ENCODE results near the gene GALNT18. TPM values are rescaled to one million over a fixed set of nuclear protein-coding genes. Genes with fewer than 3 reads are reported as not detected.

GALNT18 gene
- total and polyA plus RNA-seq, 2 experiments from 2014 or later = 4.3 to 10.8 TPM

DNA sequence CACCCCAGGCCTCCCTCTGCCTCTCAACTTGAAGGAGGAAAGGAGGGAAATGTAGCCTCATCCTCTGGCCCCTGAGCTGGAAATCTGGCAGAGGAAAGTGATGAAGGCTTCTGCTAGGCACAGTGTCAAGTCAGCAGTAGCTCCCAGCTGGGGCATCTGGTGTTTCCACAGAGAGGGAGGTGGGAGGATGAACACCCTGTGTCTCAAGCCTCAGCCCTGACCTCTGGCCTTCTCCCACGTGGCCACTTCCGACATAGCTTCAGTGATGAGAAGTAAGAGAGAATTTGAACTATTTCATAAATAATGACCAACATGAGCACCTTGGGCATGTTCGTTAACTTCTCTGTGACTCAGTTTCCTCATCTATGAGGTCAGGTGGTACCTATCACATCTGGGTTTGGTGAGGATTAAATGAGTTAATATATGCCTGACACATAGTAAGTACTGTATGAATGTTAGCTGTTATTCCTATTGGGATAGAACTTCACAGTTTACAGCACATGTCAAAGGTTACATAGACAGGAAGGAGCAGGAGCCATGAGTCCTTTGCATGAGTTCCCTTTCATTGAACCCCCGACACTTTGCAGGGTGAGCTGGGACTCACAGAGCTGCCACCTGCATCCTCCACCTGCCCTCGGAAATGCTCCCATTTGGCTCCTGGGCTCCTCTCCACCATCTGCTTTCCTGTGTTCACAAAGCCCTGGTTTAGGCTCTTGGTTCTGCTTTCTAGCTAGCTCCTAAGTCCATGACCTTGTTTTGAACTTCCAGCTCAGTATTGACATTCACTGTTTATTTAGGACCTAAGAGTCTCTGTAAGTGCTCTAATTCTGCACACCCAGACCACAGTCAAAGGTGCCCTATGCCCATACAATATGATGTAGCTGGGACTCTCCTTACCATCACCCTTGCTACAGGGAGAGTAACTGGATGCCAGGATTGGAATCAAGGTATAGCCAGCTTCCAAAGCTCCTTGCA, 330.5 kb downstream of the GALNT18 start:
- no peaks in the 10 kb centered on the region for H3K79me2 ChIP-seq (replicated peaks; ENCODE audit: insufficient read depth)
- DNase-seq (ENCODE audit: low spot score) (no peak), ATAC-seq (no peak)
- no peak overlapping the region for H3K27ac ChIP-seq (ENCODE audit: low read depth)
- no peaks in the 10 kb centered on the region for H3K36me3 ChIP-seq (ENCODE audit: insufficient read depth)
- no peak overlapping the region for H2AFZ ChIP-seq
- H3K9me2 ChIP-seq (ENCODE audit: insufficient read depth) = peaks cover 4% of the 10 kb centered on the region
- Mint-ChIP-seq H3K9me3 (no peaks in the 10 kb centered on the region), H3K36me3 (ENCODE audit: low read depth) (no peaks in the 10 kb centered on the region; the same call in 2 of the 3 replicates), H3K27me3 (ENCODE audit: insufficient read depth, low read depth, poor library complexity) (peaks cover 5% of the 10 kb centered on the region), H3K4me1 (no peaks in the 10 kb centered on the region), H3K4me3 (no peak overlapping the region), H3K27ac (no peak overlapping the region)
- no peaks in the 10 kb centered on the region for H3K4me1 ChIP-seq (ENCODE audit: insufficient read depth)
- no peak for TF ChIP-seq STAT1 (IDR thresholded peaks at IDR 0.05; ENCODE audit: unreplicated experiment)
- TF ChIP-seq EZH2phosphoT487 (IDR thresholded peaks at IDR 0.05; ENCODE audit: unreplicated experiment) = no peak
- no peak for TF ChIP-seq NANOG (IDR thresholded peaks at IDR 0.05; ENCODE audit: borderline replicate concordance)
- TF ChIP-seq, protein P1, sequence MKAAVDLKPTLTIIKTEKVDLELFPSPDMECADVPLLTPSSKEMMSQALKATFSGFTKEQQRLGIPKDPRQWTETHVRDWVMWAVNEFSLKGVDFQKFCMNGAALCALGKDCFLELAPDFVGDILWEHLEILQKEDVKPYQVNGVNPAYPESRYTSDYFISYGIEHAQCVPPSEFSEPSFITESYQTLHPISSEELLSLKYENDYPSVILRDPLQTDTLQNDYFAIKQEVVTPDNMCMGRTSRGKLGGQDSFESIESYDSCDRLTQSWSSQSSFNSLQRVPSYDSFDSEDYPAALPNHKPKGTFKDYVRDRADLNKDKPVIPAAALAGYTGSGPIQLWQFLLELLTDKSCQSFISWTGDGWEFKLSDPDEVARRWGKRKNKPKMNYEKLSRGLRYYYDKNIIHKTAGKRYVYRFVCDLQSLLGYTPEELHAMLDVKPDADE (IDR thresholded peaks at IDR 0.05) = no peak
- no peak for TF ChIP-seq ZNF331 (CRISPR knock-in tag; IDR thresholded peaks at IDR 0.05; ENCODE audit: low read depth)
- TF ChIP-seq, protein P2, sequence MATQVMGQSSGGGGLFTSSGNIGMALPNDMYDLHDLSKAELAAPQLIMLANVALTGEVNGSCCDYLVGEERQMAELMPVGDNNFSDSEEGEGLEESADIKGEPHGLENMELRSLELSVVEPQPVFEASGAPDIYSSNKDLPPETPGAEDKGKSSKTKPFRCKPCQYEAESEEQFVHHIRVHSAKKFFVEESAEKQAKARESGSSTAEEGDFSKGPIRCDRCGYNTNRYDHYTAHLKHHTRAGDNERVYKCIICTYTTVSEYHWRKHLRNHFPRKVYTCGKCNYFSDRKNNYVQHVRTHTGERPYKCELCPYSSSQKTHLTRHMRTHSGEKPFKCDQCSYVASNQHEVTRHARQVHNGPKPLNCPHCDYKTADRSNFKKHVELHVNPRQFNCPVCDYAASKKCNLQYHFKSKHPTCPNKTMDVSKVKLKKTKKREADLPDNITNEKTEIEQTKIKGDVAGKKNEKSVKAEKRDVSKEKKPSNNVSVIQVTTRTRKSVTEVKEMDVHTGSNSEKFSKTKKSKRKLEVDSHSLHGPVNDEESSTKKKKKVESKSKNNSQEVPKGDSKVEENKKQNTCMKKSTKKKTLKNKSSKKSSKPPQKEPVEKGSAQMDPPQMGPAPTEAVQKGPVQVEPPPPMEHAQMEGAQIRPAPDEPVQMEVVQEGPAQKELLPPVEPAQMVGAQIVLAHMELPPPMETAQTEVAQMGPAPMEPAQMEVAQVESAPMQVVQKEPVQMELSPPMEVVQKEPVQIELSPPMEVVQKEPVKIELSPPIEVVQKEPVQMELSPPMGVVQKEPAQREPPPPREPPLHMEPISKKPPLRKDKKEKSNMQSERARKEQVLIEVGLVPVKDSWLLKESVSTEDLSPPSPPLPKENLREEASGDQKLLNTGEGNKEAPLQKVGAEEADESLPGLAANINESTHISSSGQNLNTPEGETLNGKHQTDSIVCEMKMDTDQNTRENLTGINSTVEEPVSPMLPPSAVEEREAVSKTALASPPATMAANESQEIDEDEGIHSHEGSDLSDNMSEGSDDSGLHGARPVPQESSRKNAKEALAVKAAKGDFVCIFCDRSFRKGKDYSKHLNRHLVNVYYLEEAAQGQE (IDR thresholded peaks at IDR 0.05; ENCODE audit: unreplicated experiment) = no peak
- no peak for TF ChIP-seq ZNF114 (CRISPR knock-in tag; IDR thresholded peaks at IDR 0.05)
- no peak for TF ChIP-seq POLR2AphosphoS5 (IDR thresholded peaks at IDR 0.05; ENCODE audit: low read depth)
- TF ChIP-seq CREB1 (CRISPR knock-in tag; IDR thresholded peaks at IDR 0.05; ENCODE audit: low read depth) = no peak
- TF ChIP-seq JUNB (IDR thresholded peaks at IDR 0.05; ENCODE audit: unreplicated experiment) = no peak
- TF ChIP-seq, protein P3, sequence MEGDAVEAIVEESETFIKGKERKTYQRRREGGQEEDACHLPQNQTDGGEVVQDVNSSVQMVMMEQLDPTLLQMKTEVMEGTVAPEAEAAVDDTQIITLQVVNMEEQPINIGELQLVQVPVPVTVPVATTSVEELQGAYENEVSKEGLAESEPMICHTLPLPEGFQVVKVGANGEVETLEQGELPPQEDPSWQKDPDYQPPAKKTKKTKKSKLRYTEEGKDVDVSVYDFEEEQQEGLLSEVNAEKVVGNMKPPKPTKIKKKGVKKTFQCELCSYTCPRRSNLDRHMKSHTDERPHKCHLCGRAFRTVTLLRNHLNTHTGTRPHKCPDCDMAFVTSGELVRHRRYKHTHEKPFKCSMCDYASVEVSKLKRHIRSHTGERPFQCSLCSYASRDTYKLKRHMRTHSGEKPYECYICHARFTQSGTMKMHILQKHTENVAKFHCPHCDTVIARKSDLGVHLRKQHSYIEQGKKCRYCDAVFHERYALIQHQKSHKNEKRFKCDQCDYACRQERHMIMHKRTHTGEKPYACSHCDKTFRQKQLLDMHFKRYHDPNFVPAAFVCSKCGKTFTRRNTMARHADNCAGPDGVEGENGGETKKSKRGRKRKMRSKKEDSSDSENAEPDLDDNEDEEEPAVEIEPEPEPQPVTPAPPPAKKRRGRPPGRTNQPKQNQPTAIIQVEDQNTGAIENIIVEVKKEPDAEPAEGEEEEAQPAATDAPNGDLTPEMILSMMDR (conservative IDR thresholded peaks at IDR 0.05; ENCODE audit: low read depth in 2 of 2) = no peak
- TF ChIP-seq EZH2 (IDR thresholded peaks at IDR 0.05; ENCODE audit: low read depth, unreplicated experiment) = no peak
- TF ChIP-seq, protein P4, sequence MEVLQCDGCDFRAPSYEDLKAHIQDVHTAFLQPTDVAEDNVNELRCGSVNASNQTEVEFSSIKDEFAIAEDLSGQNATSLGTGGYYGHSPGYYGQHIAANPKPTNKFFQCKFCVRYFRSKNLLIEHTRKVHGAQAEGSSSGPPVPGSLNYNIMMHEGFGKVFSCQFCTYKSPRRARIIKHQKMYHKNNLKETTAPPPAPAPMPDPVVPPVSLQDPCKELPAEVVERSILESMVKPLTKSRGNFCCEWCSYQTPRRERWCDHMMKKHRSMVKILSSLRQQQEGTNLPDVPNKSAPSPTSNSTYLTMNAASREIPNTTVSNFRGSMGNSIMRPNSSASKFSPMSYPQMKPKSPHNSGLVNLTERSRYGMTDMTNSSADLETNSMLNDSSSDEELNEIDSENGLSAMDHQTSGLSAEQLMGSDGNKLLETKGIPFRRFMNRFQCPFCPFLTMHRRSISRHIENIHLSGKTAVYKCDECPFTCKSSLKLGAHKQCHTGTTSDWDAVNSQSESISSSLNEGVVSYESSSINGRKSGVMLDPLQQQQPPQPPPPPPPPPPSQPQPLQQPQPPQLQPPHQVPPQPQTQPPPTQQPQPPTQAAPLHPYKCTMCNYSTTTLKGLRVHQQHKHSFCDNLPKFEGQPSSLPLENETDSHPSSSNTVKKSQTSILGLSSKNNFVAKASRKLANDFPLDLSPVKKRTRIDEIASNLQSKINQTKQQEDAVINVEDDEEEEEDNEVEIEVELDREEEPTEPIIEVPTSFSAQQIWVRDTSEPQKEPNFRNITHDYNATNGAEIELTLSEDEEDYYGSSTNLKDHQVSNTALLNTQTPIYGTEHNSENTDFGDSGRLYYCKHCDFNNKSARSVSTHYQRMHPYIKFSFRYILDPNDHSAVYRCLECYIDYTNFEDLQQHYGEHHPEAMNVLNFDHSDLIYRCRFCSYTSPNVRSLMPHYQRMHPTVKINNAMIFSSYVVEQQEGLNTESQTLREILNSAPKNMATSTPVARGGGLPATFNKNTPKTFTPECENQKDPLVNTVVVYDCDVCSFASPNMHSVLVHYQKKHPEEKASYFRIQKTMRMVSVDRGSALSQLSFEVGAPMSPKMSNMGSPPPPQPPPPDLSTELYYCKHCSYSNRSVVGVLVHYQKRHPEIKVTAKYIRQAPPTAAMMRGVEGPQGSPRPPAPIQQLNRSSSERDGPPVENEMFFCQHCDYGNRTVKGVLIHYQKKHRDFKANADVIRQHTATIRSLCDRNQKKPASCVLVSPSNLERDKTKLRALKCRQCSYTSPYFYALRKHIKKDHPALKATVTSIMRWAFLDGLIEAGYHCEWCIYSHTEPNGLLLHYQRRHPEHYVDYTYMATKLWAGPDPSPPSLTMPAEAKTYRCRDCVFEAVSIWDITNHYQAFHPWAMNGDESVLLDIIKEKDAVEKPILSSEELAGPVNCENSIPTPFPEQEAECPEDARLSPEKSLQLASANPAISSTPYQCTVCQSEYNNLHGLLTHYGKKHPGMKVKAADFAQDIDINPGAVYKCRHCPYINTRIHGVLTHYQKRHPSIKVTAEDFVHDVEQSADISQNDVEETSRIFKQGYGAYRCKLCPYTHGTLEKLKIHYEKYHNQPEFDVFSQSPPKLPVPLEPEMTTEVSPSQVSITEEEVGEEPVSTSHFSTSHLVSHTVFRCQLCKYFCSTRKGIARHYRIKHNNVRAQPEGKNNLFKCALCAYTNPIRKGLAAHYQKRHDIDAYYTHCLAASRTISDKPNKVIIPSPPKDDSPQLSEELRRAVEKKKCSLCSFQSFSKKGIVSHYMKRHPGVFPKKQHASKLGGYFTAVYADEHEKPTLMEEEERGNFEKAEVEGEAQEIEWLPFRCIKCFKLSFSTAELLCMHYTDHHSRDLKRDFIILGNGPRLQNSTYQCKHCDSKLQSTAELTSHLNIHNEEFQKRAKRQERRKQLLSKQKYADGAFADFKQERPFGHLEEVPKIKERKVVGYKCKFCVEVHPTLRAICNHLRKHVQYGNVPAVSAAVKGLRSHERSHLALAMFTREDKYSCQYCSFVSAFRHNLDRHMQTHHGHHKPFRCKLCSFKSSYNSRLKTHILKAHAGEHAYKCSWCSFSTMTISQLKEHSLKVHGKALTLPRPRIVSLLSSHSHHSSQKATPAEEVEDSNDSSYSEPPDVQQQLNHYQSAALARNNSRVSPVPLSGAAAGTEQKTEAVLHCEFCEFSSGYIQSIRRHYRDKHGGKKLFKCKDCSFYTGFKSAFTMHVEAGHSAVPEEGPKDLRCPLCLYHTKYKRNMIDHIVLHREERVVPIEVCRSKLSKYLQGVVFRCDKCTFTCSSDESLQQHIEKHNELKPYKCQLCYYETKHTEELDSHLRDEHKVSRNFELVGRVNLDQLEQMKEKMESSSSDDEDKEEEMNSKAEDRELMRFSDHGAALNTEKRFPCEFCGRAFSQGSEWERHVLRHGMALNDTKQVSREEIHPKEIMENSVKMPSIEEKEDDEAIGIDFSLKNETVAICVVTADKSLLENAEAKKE (CRISPR knock-in tag; IDR thresholded peaks at IDR 0.05) = no peak
- no peaks in the 10 kb centered on the region for H4K20me1 ChIP-seq (replicated peaks; ENCODE audit: insufficient read depth)
- no peaks in the 10 kb centered on the region for H3F3A ChIP-seq (replicated peaks; ENCODE audit: low read depth)
- H3K4me2 ChIP-seq = no peak overlapping the region
- H3K4me3 ChIP-seq = no peak overlapping the region
- H3K27me3 ChIP-seq (ENCODE audit: insufficient read depth) = no peaks in the 10 kb centered on the region
